Hepatocyte (in vitro differentiated cells): ENCODE results near the gene TFCP2L1. TPM values are rescaled to one million over a fixed set of nuclear protein-coding genes. Genes with fewer than 3 reads are reported as not detected.

ENCODE experiments used
- DNase-seq: peaks from one replicate; pipeline ENCODE4 v3.0.0-alpha.2; 2016; ENCODE audit warnings: low spot score
- H2AFZ ChIP-seq: fragments of 200-600 bp; sonication (generic); 2 replicates; pipeline ENCODE4 v1.6.0; 2016; ENCODE audit warnings: antibody characterized with exemption, mild to moderate bottlenecking
- H3K27ac ChIP-seq: fragments of 200-600 bp; sonication (generic); 2 replicates; pipeline ENCODE4 v1.5.1; 2016; ENCODE audit warnings: mild to moderate bottlenecking
- H3K27me3 ChIP-seq: fragments of 200-600 bp; sonication (generic); 2 replicates; pipeline ENCODE4 v1.6.1; 2016
- H3K36me3 ChIP-seq: fragments of 200-600 bp; sonication (generic); replicated peaks from 2 replicates; pipeline ENCODE4 v1.5.1; 2016; ENCODE audit warnings: low read depth; ENCODE audit not compliant: insufficient read depth
- H3K4me1 ChIP-seq: fragments of 200-600 bp; sonication (generic); 2 replicates; pipeline ENCODE4 v1.5.1; 2016; ENCODE audit warnings: mild to moderate bottlenecking, moderate library complexity; ENCODE audit not compliant: insufficient read depth
- H3K4me2 ChIP-seq: fragments of 200-600 bp; sonication (generic); 2 replicates; pipeline ENCODE4 v1.6.0; 2016
- H3K4me3 ChIP-seq: fragments of 200-600 bp; sonication (generic); 2 replicates; pipeline ENCODE4 v1.5.1; 2016; ENCODE audit warnings: mild to moderate bottlenecking
- H3K79me2 ChIP-seq: fragments of 200-600 bp; sonication (generic); 2 replicates; pipeline ENCODE4 v1.6.0; 2017; ENCODE audit warnings: mild to moderate bottlenecking
- H3K9me2 ChIP-seq: fragments of 200-600 bp; sonication (generic); replicated peaks from 2 replicates; pipeline ENCODE4 v1.6.0; 2017; ENCODE audit warnings: mild to moderate bottlenecking; ENCODE audit not compliant: insufficient read depth
- H3K9me3 ChIP-seq: fragments of 200-600 bp; sonication (generic); 2 replicates; pipeline ENCODE4 v1.5.1; 2016; ENCODE audit warnings: low read depth, mild to moderate bottlenecking
- H4K20me1 ChIP-seq: fragments of 200-600 bp; sonication (generic); 2 replicates; pipeline ENCODE4 v1.6.0; 2016; ENCODE audit warnings: mild to moderate bottlenecking; ENCODE audit not compliant: insufficient read depth, poor library complexity, severe bottlenecking
- EZH2 ChIP-seq: fragments of 200-600 bp; sonication (generic); IDR thresholded peaks from 2 replicates; pipeline ENCODE4 v1.6.1; 2016; ENCODE audit warnings: antibody characterized with exemption, mild to moderate bottlenecking, borderline replicate concordance
- EZH2phosphoT487 ChIP-seq: fragments of 200-600 bp; sonication (generic); IDR thresholded peaks from one replicate; pipeline ENCODE4 v1.6.1; 2018; ENCODE audit warnings: antibody characterized with exemption, mild to moderate bottlenecking, low read depth, moderate library complexity; ENCODE audit not compliant: unreplicated experiment, severe bottlenecking
- WGBS: methylation state at CpG from one replicate; pipeline ENCODE4 v1.1.6; 2016; ENCODE audit warnings: low lambda C conversion rate; ENCODE audit errors: missing lambda C conversion rate; 5-methylcytosine and 5-hydroxymethylcytosine counted together
- polyA plus RNA-seq: library from polyadenylated mRNA; unstranded; fragments of >200 nt; fragmentation: Nextera tagmentation; extraction: Ambion mirVana; gene quantifications from 2 replicates; pipeline ENCODE4 v1.2.1, GENCODE V29; 2016
- total RNA-seq: library from RNA; depleted of rRNA; stranded (reverse); fragments of >200 nt; gene quantifications from 2 replicates; pipeline ENCODE4 v1.2.3, GENCODE V29; 2014
- TF ChIP-seq, protein P1 (sequence below): fragments of 200-600 bp; sonication (generic); IDR thresholded peaks from 2 replicates; pipeline ENCODE4 v1.5.1; 2016; ENCODE audit warnings: antibody characterized with exemption, mild to moderate bottlenecking; ENCODE audit not compliant: poor library complexity

TFCP2L1 gene
- total and polyA plus RNA-seq, 2 experiments from 2014 or later = 1.1 to 2.5 TPM

DNA sequence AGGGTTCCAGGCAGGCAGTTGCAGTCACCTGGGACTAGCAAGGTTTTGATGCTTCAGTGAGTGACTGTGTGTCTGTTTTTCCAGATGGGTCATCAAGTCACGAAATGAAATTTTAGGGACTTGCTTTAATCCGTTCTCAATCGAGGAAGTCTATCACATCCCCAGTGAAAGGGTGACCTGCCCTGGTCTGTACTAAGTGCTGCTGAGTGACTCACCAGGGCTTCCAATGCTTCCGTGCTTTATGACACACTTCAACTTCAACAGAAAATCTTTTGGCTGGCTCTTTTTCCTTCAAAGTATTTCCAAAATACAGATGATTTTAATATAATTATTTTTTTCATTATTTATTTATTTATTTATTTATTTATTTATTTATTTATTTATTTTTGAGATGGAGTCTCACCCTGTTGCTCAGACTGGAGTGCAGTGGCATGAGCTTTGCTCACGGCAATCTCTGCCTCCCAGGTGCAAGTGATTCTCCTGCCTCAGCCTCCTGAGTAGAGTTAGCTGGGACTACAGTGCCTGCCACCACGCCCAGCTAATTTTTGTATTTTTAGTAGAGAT lies 18.4 kb downstream of the TFCP2L1 start:
- H3K36me3 ChIP-seq = no peaks in the 10 kb centered on the region
- H3K4me2 ChIP-seq = no peak overlapping the region
- no peak overlapping the region for H2AFZ ChIP-seq
- no peaks in the 10 kb centered on the region for H3K27me3 ChIP-seq
- WGBS = 79% methylated on average over 6 of the region's 6 CpGs
- H3K9me2 ChIP-seq = no peaks in the 10 kb centered on the region
- TF ChIP-seq EZH2 (no peak), EZH2phosphoT487 (no peak)
- TF ChIP-seq, protein P1, sequence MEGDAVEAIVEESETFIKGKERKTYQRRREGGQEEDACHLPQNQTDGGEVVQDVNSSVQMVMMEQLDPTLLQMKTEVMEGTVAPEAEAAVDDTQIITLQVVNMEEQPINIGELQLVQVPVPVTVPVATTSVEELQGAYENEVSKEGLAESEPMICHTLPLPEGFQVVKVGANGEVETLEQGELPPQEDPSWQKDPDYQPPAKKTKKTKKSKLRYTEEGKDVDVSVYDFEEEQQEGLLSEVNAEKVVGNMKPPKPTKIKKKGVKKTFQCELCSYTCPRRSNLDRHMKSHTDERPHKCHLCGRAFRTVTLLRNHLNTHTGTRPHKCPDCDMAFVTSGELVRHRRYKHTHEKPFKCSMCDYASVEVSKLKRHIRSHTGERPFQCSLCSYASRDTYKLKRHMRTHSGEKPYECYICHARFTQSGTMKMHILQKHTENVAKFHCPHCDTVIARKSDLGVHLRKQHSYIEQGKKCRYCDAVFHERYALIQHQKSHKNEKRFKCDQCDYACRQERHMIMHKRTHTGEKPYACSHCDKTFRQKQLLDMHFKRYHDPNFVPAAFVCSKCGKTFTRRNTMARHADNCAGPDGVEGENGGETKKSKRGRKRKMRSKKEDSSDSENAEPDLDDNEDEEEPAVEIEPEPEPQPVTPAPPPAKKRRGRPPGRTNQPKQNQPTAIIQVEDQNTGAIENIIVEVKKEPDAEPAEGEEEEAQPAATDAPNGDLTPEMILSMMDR = no peak
- H3K9me3 ChIP-seq = no peaks in the 10 kb centered on the region
- peak; percentile 8 for DNase-seq
- no peaks in the 10 kb centered on the region for H4K20me1 ChIP-seq
- H3K4me3 ChIP-seq = no peak overlapping the region
- H3K27ac ChIP-seq = no peak overlapping the region
- H3K79me2 ChIP-seq = no peaks in the 10 kb centered on the region
- no peaks in the 10 kb centered on the region for H3K4me1 ChIP-seq

DNA sequence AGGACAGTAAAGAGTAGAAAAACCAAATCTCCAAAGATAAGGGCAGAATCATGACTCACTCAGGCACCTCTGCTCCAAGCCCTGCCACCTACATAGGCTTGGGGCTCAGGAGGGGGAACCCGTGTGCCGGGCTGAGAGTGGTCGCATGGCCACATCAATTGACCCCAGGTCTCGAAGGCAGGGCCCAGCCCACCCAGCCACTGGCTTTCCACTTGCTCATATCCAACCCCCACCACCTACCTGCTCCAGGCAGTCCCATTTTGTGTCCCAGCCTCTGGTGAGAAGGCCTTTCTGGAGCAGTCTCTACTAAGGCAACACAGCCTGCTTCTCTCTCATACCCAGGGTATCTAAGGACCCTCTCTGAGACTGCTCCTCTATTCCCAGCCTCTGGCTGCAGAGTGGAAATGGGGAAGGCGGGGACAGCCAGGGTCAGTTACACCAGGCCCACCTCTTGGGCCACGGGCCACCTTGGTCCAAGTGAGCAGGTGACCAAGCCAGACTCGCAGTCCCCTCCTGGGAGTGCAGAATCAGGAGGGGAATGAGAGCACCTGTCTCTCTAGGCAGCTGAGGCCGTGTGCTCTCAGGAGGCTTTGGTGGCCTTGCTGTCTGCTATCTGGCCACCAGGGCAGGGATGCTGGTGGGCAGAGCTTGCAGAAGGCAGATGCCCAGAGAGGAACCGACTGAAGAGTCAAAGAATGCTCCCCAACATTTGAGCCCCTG lies 20.8 kb downstream of the TFCP2L1 start:
- no peak overlapping the region for H3K27ac ChIP-seq
- H3K36me3 ChIP-seq = no peaks in the 10 kb centered on the region
- H2AFZ ChIP-seq = no peak overlapping the region
- TF ChIP-seq EZH2 (no peak), EZH2phosphoT487 (no peak)
- TF ChIP-seq, protein P1 = no peak
- no peaks in the 10 kb centered on the region for H3K27me3 ChIP-seq
- H3K9me2 ChIP-seq = no peaks in the 10 kb centered on the region
- WGBS = 84% methylated on average over 9 of the region's 9 CpGs
- H3K4me1 ChIP-seq = peaks cover 9% of the 10 kb centered on the region
- peak; percentile 6 for DNase-seq
- H4K20me1 ChIP-seq = no peaks in the 10 kb centered on the region
- no peaks in the 10 kb centered on the region for H3K9me3 ChIP-seq
- no peak overlapping the region for H3K4me3 ChIP-seq
- no peaks in the 10 kb centered on the region for H3K79me2 ChIP-seq
- no peak overlapping the region for H3K4me2 ChIP-seq

DNA sequence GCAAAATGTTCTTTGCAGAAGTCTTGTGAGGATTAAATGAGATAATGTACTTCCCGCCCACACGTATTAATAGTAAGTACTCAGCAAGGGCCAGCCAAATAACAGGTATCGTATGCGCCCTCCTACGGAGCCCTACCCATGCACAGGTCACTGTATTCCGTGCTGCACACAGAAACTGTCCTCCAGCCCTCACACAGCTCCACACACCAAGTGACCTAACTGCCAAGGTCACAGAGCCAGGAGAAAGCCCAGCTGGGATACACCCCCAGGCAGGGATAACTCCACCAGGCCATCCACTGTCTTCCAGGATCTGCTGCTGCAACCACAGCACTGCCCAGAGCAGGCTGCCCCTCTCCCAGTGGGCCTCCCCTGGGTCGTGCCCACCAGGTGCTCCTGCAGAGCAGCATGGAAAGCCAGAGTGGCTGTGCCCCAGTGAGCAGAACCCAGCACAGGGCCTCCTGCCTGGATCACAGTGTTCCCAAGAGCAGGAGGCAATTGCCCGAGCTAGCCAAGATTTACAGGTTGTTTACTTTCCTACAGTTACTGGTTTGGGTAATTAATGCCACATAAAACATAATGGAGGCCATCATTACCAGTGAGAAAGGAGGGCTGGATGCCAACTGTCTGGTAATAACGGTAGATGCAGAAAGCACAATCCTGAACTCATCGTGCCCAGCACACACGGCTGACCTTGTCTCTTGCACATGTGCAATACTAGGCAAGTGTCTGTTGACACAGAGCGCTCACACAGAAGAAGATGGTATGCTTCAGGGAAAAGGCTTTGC lies 24.4 kb downstream of the TFCP2L1 start:
- H3K4me2 ChIP-seq = peak overlapping the region; percentile 44
- no peak overlapping the region for H3K27ac ChIP-seq
- no peaks in the 10 kb centered on the region for H3K36me3 ChIP-seq
- DNase-seq = peak; percentile 9
- H2AFZ ChIP-seq = no peak overlapping the region
- peaks cover 9% of the 10 kb centered on the region for H3K4me1 ChIP-seq
- H3K9me2 ChIP-seq = no peaks in the 10 kb centered on the region
- H3K79me2 ChIP-seq = no peaks in the 10 kb centered on the region
- TF ChIP-seq EZH2 = no peak
- TF ChIP-seq, protein P1 = no peak
- no peak for TF ChIP-seq EZH2phosphoT487
- H3K4me3 ChIP-seq = no peak overlapping the region
- H4K20me1 ChIP-seq = no peaks in the 10 kb centered on the region
- H3K9me3 ChIP-seq = no peaks in the 10 kb centered on the region
- WGBS = 69% methylated on average over 12 of the region's 12 CpGs
- no peaks in the 10 kb centered on the region for H3K27me3 ChIP-seq
